ENCODE measurements around the gene WASF3.
A peak's percentile ranks its signal among the peaks of the same experiment; 100 is the strongest.

WASF3 gene

GRCh38 chr13:26544707-26545106, 12.8 kb upstream of the WASF3 start:
- DNase-seq (ENCODE audit: low spot score): no peak

GRCh38 chr13:26548205-26548765, 9.2 kb upstream of the WASF3 start:
- no peak for DNase-seq (ENCODE audit: low spot score)

- no peak for DNase-seq (ENCODE audit: low spot score)
Measured at GRCh38 chr13:26549713-26550112, 7.8 kb upstream of the WASF3 start.

- DNase-seq (ENCODE audit: low spot score): no peak
Measured at GRCh38 chr13:26551255-26551860, 6.1 kb upstream of the WASF3 start.

GRCh38 chr13:26555413-26555812, 2.1 kb upstream of the WASF3 start:
- no peak for DNase-seq (ENCODE audit: low spot score)

GRCh38 chr13:26557051-26557392, 461 bp upstream of the WASF3 start:
- DNase-seq (ENCODE audit: low spot score): no peak

GRCh38 chr13:26558074-26558805, 757 bp downstream of the WASF3 start:
- peak; percentile 63 for DNase-seq (ENCODE audit: low spot score)

GRCh38 chr13:26558987-26559386, 1.5 kb downstream of the WASF3 start:
- DNase-seq (ENCODE audit: low spot score): no peak

GRCh38 chr13:26560456-26560855, 3.0 kb downstream of the WASF3 start:
- DNase-seq (ENCODE audit: low spot score): no peak

GRCh38 chr13:26561067-26561466, 3.6 kb downstream of the WASF3 start:
- DNase-seq (ENCODE audit: low spot score): no peak

GRCh38 chr13:26561651-26562511, 4.4 kb downstream of the WASF3 start:
- DNase-seq (ENCODE audit: low spot score): peak; percentile 57

GRCh38 chr13:26562512-26562890, 5.0 kb downstream of the WASF3 start:
- DNase-seq (ENCODE audit: low spot score): no peak

GRCh38 chr13:26563713-26564112, 6.2 kb downstream of the WASF3 start:
- no peak for DNase-seq (ENCODE audit: low spot score)

GRCh38 chr13:26568132-26568815, 10.8 kb downstream of the WASF3 start:
- no peak for DNase-seq (ENCODE audit: low spot score)

GRCh38 chr13:26571518-26571917, 14.0 kb downstream of the WASF3 start:
- no peak for DNase-seq (ENCODE audit: low spot score)

- no peak for DNase-seq (ENCODE audit: low spot score)
Measured at GRCh38 chr13:26575244-26575643, 17.8 kb downstream of the WASF3 start.

- DNase-seq (ENCODE audit: low spot score): no peak
Measured at GRCh38 chr13:26579580-26579979, 22.1 kb downstream of the WASF3 start.

GRCh38 chr13:26583662-26584061, 26.2 kb downstream of the WASF3 start:
- DNase-seq (ENCODE audit: low spot score): no peak

GRCh38 chr13:26584713-26585112, 27.2 kb downstream of the WASF3 start:
- DNase-seq (ENCODE audit: low spot score): no peak

- no peak for DNase-seq (ENCODE audit: low spot score)
Measured at GRCh38 chr13:26585136-26585535, 27.7 kb downstream of the WASF3 start.

- no peak for DNase-seq (ENCODE audit: low spot score)
Measured at GRCh38 chr13:26587251-26587650, 29.8 kb downstream of the WASF3 start.

GRCh38 chr13:26589226-26589625, 31.7 kb downstream of the WASF3 start:
- no peak for DNase-seq (ENCODE audit: low spot score)

Measured in ecto neural progenitor cell (in vitro differentiated cells).